Activated naive CD4-positive, alpha-beta T cell treated with anti-CD3 and anti-CD28 coated beads, Interleukin-2, amount 10 ng/mL, durations not matched to agents 7 days and 5 days (primary cell): Measurements from ENCODE around the gene DYNLT2B.
A peak's percentile ranks its signal among the peaks of the same experiment; 100 is the strongest.
"Not testable (repeated sequence)": the region's sequence is repeated elsewhere in the genome, so short reads cannot be mapped to it uniquely, and the experiment has no call there.

Experiments used
- CTCF ChIA-PET: fragments of 350-600 bp; sonication (Branson Sonifier 250); formaldehyde crosslinking; loops from one replicate; lab custom pipeline; 2021; ENCODE audit warnings: antibody characterized with exemption; lab: Charles Lee
- DNase-seq: peaks from one replicate; pipeline ENCODE4 v3.0.0-alpha.2; 2020
- H3K27ac Mint-ChIP-seq: one replicate; pipeline ENCODE4 v1.8.0; 2021; ENCODE audit warnings: mild to moderate bottlenecking, moderate library complexity, mixed read lengths
- H3K27me3 Mint-ChIP-seq: one replicate; pipeline ENCODE4 v1.8.0; 2021; ENCODE audit warnings: mild to moderate bottlenecking, mixed read lengths
- H3K36me3 Mint-ChIP-seq: one replicate; pipeline ENCODE4 v1.8.0; 2021; ENCODE audit warnings: mixed read lengths
- H3K4me1 Mint-ChIP-seq: one replicate; pipeline ENCODE4 v1.8.0; 2021; ENCODE audit warnings: mixed read lengths
- H3K4me3 Mint-ChIP-seq: one replicate; pipeline ENCODE4 v1.8.0; 2021; ENCODE audit warnings: mild to moderate bottlenecking, moderate library complexity, mixed read lengths
- H3K9me3 Mint-ChIP-seq: one replicate; pipeline ENCODE4 v1.8.0; 2021; ENCODE audit warnings: mixed read lengths

The DYNLT2B gene

DNA sequence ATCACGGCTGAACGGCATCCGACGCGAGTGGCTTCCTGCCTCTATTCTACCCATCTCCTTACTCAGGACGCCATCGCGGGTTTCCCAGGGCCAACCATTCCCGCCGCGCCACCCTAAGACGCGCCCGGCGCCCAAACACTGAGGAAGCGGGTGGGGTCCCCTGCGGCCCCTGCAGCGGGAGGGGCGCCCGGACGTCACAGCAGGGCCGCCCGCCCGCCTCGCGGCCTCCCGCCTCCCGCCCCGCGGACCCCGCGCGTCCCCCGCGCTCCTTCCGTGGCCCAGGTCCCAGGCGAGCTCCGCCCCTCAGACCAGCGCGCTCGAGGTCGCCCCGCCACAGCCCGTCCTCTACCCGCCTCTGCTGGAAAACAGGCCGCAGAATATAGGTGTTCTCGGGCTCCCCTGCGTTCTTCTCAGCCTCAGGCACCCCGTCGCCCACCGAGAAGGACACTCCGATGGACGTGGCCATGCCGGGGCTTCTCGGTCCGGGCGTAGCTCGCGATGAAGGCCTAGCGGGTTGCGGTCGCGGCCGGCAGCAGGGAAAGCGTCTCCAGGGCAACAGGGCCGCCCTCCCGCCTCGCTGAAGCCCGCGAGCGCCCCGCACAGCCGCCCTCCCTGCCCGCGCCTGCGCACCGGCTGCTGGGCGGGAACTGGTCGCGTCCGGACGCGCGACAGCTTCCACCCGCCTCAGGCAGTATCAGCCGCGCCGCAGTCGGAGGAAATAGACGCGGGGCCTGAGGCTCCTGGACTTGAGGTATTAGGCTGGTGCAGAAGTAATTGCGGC, at the start of gene DYNLT2B:
Gene DYNLT2B, minus strand, starts transcription at position 554 of the 781 bp plus-strand sequence. Its CDS starts 88 bp downstream, at position 466.
- DNase-seq = peak; percentile 91
- H3K27ac Mint-ChIP-seq = peak within 1 kb of the TSS; percentile 97
- no peaks in the 10 kb centered on the region for H3K9me3 Mint-ChIP-seq
- H3K4me1 Mint-ChIP-seq = peaks cover 25% of the 10 kb centered on the region
- peak within 1 kb of the TSS; percentile 92 for H3K4me3 Mint-ChIP-seq
- CTCF ChIA-PET = interaction anchor here (0.5 to 1.0 kb wide), 6 partner anchors 24 to 736 kb away, joined by 3 to 4 read pairs (median 3); no protein-coding TSS in a partner anchor
- peaks cover 11% of the 10 kb centered on the region for H3K36me3 Mint-ChIP-seq
- H3K27me3 Mint-ChIP-seq = no peaks in the 10 kb centered on the region

GRCh38 chr3:196365736-196366135, 47.7 kb upstream of the DYNLT2B start:
- Mint-ChIP-seq H3K9me3 (no peaks in the 10 kb centered on the region), H3K4me3 (no peak overlapping the region), H3K27ac (no peak overlapping the region), H3K27me3 (no peaks in the 10 kb centered on the region), H3K36me3 (peaks cover 43% of the 10 kb centered on the region), H3K4me1 (no peaks in the 10 kb centered on the region)
- no peak for DNase-seq
- CTCF ChIA-PET = interaction anchor here (0.6 kb wide), 1 partner anchor 711 kb away, joined by 3 read pairs; no protein-coding TSS in a partner anchor

DNA sequence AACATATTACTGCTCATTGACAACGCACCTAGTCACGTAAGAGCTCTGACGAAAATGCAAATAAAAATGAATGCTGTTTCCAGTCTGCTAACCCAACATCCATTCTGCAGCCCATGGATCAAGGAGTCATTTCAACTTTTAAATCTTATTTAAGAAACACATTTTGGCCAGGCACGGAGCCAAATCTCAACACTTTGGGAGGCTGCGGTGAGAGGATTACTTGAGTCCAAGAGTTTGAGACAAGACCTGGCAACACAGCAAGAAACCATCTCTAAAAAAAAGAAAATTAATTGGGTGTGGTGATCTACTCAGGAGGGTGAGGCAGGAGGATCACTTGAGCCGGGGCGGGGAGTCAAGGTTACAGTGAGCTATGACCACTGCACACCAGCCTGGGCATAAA, 42.5 kb upstream of the DYNLT2B start:
- DNase-seq = no peak
- Mint-ChIP-seq H3K36me3 (peaks cover 61% of the 10 kb centered on the region), H3K27me3 (no peaks in the 10 kb centered on the region), H3K4me1 (peaks cover 6% of the 10 kb centered on the region), H3K27ac (no peak overlapping the region), H3K9me3 (no peaks in the 10 kb centered on the region), H3K4me3 (no peak overlapping the region)
- CTCF ChIA-PET = no interaction called here

DNA sequence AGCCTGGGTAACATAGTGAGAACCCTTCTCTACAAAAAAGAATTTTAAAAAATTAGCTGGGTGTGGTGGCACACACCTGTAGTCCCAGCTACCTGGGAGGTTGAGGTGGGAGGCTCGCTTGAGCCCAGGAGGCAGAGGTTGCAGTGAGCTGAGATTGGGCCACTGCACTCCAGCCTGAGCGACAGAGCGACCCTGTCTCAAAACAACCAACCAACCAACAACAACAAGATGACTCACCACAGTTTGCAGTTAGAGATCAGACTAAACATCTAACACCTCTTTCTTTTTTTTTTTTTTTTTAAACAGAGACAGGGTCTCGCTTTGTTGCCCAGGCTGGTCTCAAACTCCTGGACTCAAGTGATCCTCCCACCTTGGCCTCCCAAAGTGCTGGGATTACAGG, 40.5 kb upstream of the DYNLT2B start:
- H3K27me3 Mint-ChIP-seq, DNase-seq, H3K4me3 Mint-ChIP-seq, CTCF ChIA-PET, H3K9me3 Mint-ChIP-seq, H3K4me1 Mint-ChIP-seq, H3K27ac Mint-ChIP-seq: not testable (repeated sequence)
- H3K36me3 Mint-ChIP-seq = peaks cover 61% of the 10 kb centered on the region

GRCh38 chr3:196357905-196358304, 39.9 kb upstream of the DYNLT2B start:
- Mint-ChIP-seq H3K4me3 (no peak overlapping the region), H3K27me3 (no peaks in the 10 kb centered on the region), H3K9me3 (no peaks in the 10 kb centered on the region), H3K4me1 (peaks cover 6% of the 10 kb centered on the region), H3K27ac (no peak overlapping the region), H3K36me3 (peaks cover 61% of the 10 kb centered on the region)
- CTCF ChIA-PET = interaction anchor here (0.6 kb wide), 1 partner anchor 309 kb away, joined by 3 read pairs; no protein-coding TSS in a partner anchor
- DNase-seq = no peak

- Mint-ChIP-seq H3K4me3 (no peak overlapping the region), H3K36me3 (peaks cover 54% of the 10 kb centered on the region), H3K27ac (no peak overlapping the region), H3K27me3 (no peaks in the 10 kb centered on the region), H3K4me1 (peaks cover 6% of the 10 kb centered on the region), H3K9me3 (no peaks in the 10 kb centered on the region)
- no peak for DNase-seq
- CTCF ChIA-PET = no interaction called here
Observed at GRCh38 chr3:196356556-196356955, 38.5 kb upstream of the DYNLT2B start.

DNA sequence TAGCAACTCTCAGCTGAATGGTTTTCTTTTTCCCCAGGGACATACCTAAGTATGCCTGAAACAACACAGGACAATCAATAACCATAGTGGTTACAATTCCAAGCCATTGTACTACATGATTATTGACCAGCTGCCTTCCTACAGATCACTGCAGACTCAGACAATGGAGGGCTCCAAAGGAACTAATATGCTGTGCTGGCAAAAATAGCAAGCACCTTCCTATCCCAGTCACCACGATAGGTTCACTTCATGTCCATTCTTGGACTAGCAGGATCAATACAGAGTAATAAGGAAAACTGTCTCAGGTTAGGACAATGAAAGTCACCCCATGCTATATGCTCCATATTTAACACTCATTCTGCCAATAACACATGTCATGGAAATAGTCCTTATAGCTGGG, 37.6 kb upstream of the DYNLT2B start:
- no peak for DNase-seq
- Mint-ChIP-seq H3K4me1 (peaks cover 6% of the 10 kb centered on the region), H3K27ac (no peak overlapping the region), H3K36me3 (peaks cover 47% of the 10 kb centered on the region), H3K9me3 (no peaks in the 10 kb centered on the region), H3K4me3 (no peak overlapping the region), H3K27me3 (no peaks in the 10 kb centered on the region)
- CTCF ChIA-PET = no interaction called here

DNA sequence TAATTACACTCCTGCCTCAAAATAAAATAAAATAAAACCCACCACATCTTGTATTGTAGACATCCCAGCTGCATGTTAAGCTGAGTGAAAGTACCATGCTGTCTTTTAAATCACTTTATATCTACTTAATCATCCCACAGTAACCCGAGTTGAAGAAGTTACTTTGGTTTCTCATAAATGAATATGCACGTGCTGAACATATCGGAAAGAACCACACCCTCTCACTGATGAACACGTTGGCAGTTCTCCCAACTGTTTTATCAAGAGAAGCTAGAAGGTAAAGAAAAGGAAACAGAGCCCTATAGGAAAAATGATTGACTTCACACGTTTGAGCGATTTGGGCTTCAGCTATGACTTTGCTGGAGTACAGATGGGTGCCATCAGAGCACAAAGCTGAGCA, 36.1 kb upstream of the DYNLT2B start:
- peaks cover 6% of the 10 kb centered on the region for H3K4me1 Mint-ChIP-seq
- no peaks in the 10 kb centered on the region for H3K9me3 Mint-ChIP-seq
- no peak overlapping the region for H3K4me3 Mint-ChIP-seq
- H3K27ac Mint-ChIP-seq = no peak overlapping the region
- H3K27me3 Mint-ChIP-seq = no peaks in the 10 kb centered on the region
- DNase-seq = no peak
- H3K36me3 Mint-ChIP-seq = peaks cover 36% of the 10 kb centered on the region
- CTCF ChIA-PET = interaction anchor here (0.6 kb wide), 1 partner anchor 676 kb away, joined by 3 read pairs; no protein-coding TSS in a partner anchor

DNA sequence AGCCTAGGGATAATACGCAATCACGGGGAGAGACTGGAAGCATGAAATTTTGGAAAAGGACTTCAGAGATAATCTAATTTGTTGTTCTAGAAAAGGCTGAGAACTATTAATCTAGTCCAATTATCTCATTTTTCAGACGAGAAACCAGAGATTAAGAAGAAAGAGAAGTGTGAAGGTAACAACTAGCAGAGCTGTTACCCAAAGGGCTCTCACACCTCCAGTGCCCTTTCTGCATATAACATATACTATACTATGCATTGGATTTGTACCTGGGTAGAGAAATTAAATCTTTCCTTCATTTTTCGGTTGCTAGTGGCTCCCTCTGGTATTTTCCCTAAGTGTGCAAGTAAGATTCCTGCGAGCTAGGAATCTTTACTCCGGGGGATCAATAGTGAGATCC, 33.5 kb upstream of the DYNLT2B start:
- Mint-ChIP-seq H3K27ac (no peak overlapping the region), H3K4me3 (no peak overlapping the region), H3K4me1 (no peaks in the 10 kb centered on the region), H3K36me3 (peaks cover 35% of the 10 kb centered on the region), H3K27me3 (no peaks in the 10 kb centered on the region), H3K9me3 (no peaks in the 10 kb centered on the region)
- CTCF ChIA-PET = no interaction called here
- DNase-seq = no peak

DNA sequence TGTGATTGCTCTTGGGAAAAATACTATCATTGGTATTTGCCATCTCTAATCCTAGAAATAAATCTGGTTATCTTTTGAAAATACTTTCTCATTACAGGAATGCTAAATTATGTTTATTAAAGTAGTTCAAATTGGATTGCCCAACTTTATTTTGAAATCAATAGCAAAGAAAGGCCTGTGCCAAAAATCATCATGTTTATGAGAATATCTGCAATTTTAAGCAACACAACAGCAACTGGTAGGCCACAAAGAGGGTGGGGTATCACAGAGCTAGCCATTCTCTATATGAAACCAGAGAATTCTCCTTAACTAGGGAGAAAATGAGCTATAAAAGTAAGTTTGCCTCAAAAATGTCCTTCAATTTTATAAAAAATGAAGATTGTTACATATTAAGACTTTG, 32.0 kb upstream of the DYNLT2B start:
- no peak overlapping the region for H3K27ac Mint-ChIP-seq
- H3K27me3 Mint-ChIP-seq = no peaks in the 10 kb centered on the region
- CTCF ChIA-PET = no interaction called here
- DNase-seq = no peak
- H3K9me3 Mint-ChIP-seq = no peaks in the 10 kb centered on the region
- H3K4me3 Mint-ChIP-seq = no peak overlapping the region
- no peaks in the 10 kb centered on the region for H3K4me1 Mint-ChIP-seq
- H3K36me3 Mint-ChIP-seq = peaks cover 25% of the 10 kb centered on the region

- DNase-seq = no peak
- Mint-ChIP-seq H3K4me3 (no peak overlapping the region), H3K27me3 (no peaks in the 10 kb centered on the region), H3K36me3 (peaks cover 25% of the 10 kb centered on the region), H3K27ac (no peak overlapping the region), H3K4me1 (no peaks in the 10 kb centered on the region), H3K9me3 (no peaks in the 10 kb centered on the region)
- CTCF ChIA-PET = no interaction called here
Observed at GRCh38 chr3:196348698-196349097, 30.7 kb upstream of the DYNLT2B start.

- DNase-seq = no peak
- CTCF ChIA-PET = no interaction called here
- no peak overlapping the region for H3K4me3 Mint-ChIP-seq
- H3K4me1 Mint-ChIP-seq = no peaks in the 10 kb centered on the region
- no peaks in the 10 kb centered on the region for H3K9me3 Mint-ChIP-seq
- H3K27ac Mint-ChIP-seq = no peak overlapping the region
- peaks cover 6% of the 10 kb centered on the region for H3K27me3 Mint-ChIP-seq
- peaks cover 17% of the 10 kb centered on the region for H3K36me3 Mint-ChIP-seq
Observed at GRCh38 chr3:196344663-196345062, 26.6 kb upstream of the DYNLT2B start.

GRCh38 chr3:196343917-196344316, 25.9 kb upstream of the DYNLT2B start:
- H3K36me3 Mint-ChIP-seq = peaks cover 17% of the 10 kb centered on the region
- H3K4me3 Mint-ChIP-seq, CTCF ChIA-PET, H3K9me3 Mint-ChIP-seq, H3K27ac Mint-ChIP-seq, H3K27me3 Mint-ChIP-seq, DNase-seq, H3K4me1 Mint-ChIP-seq: not testable (repeated sequence)

DNA sequence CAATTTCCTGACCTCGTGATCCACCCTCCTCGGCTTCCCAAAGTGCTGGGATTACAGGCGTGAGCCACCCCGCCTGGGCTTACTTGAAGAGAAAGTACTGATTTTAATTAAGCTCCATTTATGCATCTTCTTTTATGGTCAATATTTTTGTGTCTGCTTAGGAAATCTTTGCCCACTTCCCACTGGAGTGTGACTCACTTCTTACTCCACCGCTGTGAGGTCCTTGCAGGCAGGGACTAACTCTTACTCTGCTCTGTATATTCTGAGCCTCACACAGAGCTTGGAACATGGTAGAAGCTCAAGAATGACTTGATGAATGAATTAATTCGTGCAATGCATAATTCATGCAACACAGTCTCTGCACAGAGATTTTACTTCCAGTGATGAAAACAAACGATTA, 23.1 kb upstream of the DYNLT2B start:
- no peak overlapping the region for H3K27ac Mint-ChIP-seq
- no peaks in the 10 kb centered on the region for H3K9me3 Mint-ChIP-seq
- no peak overlapping the region for H3K4me3 Mint-ChIP-seq
- CTCF ChIA-PET = no interaction called here
- no peak for DNase-seq
- H3K36me3 Mint-ChIP-seq = peaks cover 5% of the 10 kb centered on the region
- H3K27me3 Mint-ChIP-seq = peaks cover 20% of the 10 kb centered on the region
- H3K4me1 Mint-ChIP-seq = no peaks in the 10 kb centered on the region

- CTCF ChIA-PET = no interaction called here
- DNase-seq = no peak
- no peaks in the 10 kb centered on the region for H3K4me1 Mint-ChIP-seq
- H3K27ac Mint-ChIP-seq = no peak overlapping the region
- peaks cover 26% of the 10 kb centered on the region for H3K27me3 Mint-ChIP-seq
- H3K36me3 Mint-ChIP-seq = peaks cover 1% of the 10 kb centered on the region
- no peak overlapping the region for H3K4me3 Mint-ChIP-seq
- H3K9me3 Mint-ChIP-seq = no peaks in the 10 kb centered on the region
Observed at GRCh38 chr3:196340466-196340865, 22.4 kb upstream of the DYNLT2B start.
